ENCODE results near the gene INSIG1.

INSIG1 gene

GRCh38 chr7:155353256-155353897 is 55.7 kb downstream of the INSIG1 start:
- DNase-seq = no peak

- DNase-seq = no peak
Observed at GRCh38 chr7:155354371-155355048, 56.8 kb downstream of the INSIG1 start.

- DNase-seq = no peak
Observed at GRCh38 chr7:155355176-155355575, 57.5 kb downstream of the INSIG1 start.

GRCh38 chr7:155355745-155356144 is 58.1 kb downstream of the INSIG1 start:
- DNase-seq = no peak

- no peak for DNase-seq
Observed at GRCh38 chr7:155356323-155357105, 58.8 kb downstream of the INSIG1 start.

- peak in 1 of 2 donors; percentile 37 for DNase-seq
Observed at GRCh38 chr7:155357573-155358041, 59.9 kb downstream of the INSIG1 start.

GRCh38 chr7:155358066-155358947 is 60.6 kb downstream of the INSIG1 start:
- DNase-seq = no peak

- DNase-seq = no peak
Observed at GRCh38 chr7:155358948-155359712, 61.5 kb downstream of the INSIG1 start.

All from CD4-positive, alpha-beta T cell treated with Interferon alpha-2 for 1 hour (primary cell).